GM23338 (cell line): ENCODE data around the gene PACS1. TPM values are rescaled to one million over a fixed set of nuclear protein-coding genes. Genes with fewer than 3 reads are reported as not detected.

ENCODE experiments used
- ATAC-seq: fragments of 200-7000 bp; cut with Tn5 transposase; 3 replicates; pipeline ENCODE4 v1.9.1; 2020
- DNase-seq: peaks from one replicate; pipeline ENCODE4 v3.0.0-alpha.2; 2015; ENCODE audit warnings: low spot score
- H2AFZ ChIP-seq: fragments of 200-600 bp; sonication (generic); 2 replicates; pipeline ENCODE4 v1.8.0; 2016; ENCODE audit warnings: antibody characterized with exemption, mild to moderate bottlenecking, moderate library complexity
- H3F3A ChIP-seq: fragments of 200-600 bp; sonication (generic); replicated peaks from 2 replicates; pipeline ENCODE4 v1.8.0; 2017; ENCODE audit warnings: antibody characterized with exemption, mixed run types, low read depth
- H3K27ac ChIP-seq: fragments of 200-600 bp; sonication (generic); 2 replicates; pipeline ENCODE4 v1.6.1; 2016; ENCODE audit warnings: low read depth
- H3K27me3 ChIP-seq: fragments of 200-600 bp; sonication (generic); 2 replicates; pipeline ENCODE4 v1.8.0; 2016; ENCODE audit warnings: mild to moderate bottlenecking, mixed run types, moderate library complexity; ENCODE audit not compliant: insufficient read depth
- H3K36me3 ChIP-seq: fragments of 200-600 bp; sonication (generic); 2 replicates; pipeline ENCODE4 v1.8.0; 2016; ENCODE audit warnings: mild to moderate bottlenecking; ENCODE audit not compliant: insufficient read depth
- H3K4me1 ChIP-seq: fragments of 200-600 bp; sonication (generic); 2 replicates; pipeline ENCODE4 v1.8.0; 2016; ENCODE audit warnings: mild to moderate bottlenecking, moderate library complexity; ENCODE audit not compliant: insufficient read depth
- H3K4me2 ChIP-seq: fragments of 200-600 bp; sonication (generic); 2 replicates; pipeline ENCODE4 v1.7.1; 2017; ENCODE audit warnings: mixed run types
- H3K4me3 ChIP-seq: fragments of 200-600 bp; sonication (generic); 2 replicates; pipeline ENCODE4 v1.6.1; 2016; ENCODE audit warnings: mixed run types
- H3K79me2 ChIP-seq: fragments of 200-600 bp; sonication (generic); replicated peaks from 2 replicates; pipeline ENCODE4 v1.8.0; 2017; ENCODE audit warnings: mild to moderate bottlenecking; ENCODE audit not compliant: insufficient read depth
- H3K9me2 ChIP-seq: fragments of 200-600 bp; sonication (generic); 2 replicates; pipeline ENCODE4 v1.8.0; 2017; ENCODE audit not compliant: insufficient read depth
- H4K20me1 ChIP-seq: fragments of 200-600 bp; sonication (generic); replicated peaks from 2 replicates; pipeline ENCODE4 v1.8.0; 2017; ENCODE audit warnings: mild to moderate bottlenecking; ENCODE audit not compliant: insufficient read depth
- H3K27ac Mint-ChIP-seq: 2 replicates; pipeline ENCODE4 v1.8.0; 2020; ENCODE audit warnings: inconsistent platforms, mild to moderate bottlenecking, moderate library complexity, mixed read lengths
- H3K27me3 Mint-ChIP-seq: 3 replicates; pipeline ENCODE4 v1.8.0; 2022; ENCODE audit warnings: low read depth, mild to moderate bottlenecking, moderate library complexity, mixed read lengths, inconsistent platforms; ENCODE audit not compliant: insufficient read depth, poor library complexity
- H3K36me3 Mint-ChIP-seq: 3 replicates; pipeline ENCODE4 v1.8.0; 2021; ENCODE audit warnings: low read depth, mild to moderate bottlenecking, inconsistent platforms, moderate library complexity, mixed read lengths
- H3K4me1 Mint-ChIP-seq: 3 replicates; pipeline ENCODE4 v1.8.0; 2020; ENCODE audit warnings: mild to moderate bottlenecking, inconsistent platforms, mixed read lengths
- H3K4me3 Mint-ChIP-seq: 3 replicates; pipeline ENCODE4 v1.8.0; 2021; ENCODE audit warnings: moderate library complexity, mild to moderate bottlenecking, inconsistent platforms, mixed read lengths
- H3K9me3 Mint-ChIP-seq: 3 replicates; pipeline ENCODE4 v1.8.0; 2020; ENCODE audit warnings: moderate library complexity, mild to moderate bottlenecking, inconsistent platforms, mixed read lengths
- CREB1 ChIP-seq: fragments of 250-450 bp; sonication (Bioruptor Pico); IDR thresholded peaks from 2 replicates; pipeline ENCODE4 v1.5.0; 2020; ENCODE audit warnings: low read depth, mild to moderate bottlenecking, moderate library complexity
- EZH2 ChIP-seq: fragments of 200-600 bp; sonication (generic); IDR thresholded peaks from one replicate; pipeline ENCODE4 v1.8.0; 2017; ENCODE audit warnings: antibody characterized with exemption, mild to moderate bottlenecking, low read depth; ENCODE audit not compliant: unreplicated experiment
- EZH2phosphoT487 ChIP-seq: fragments of 200-600 bp; sonication (generic); IDR thresholded peaks from one replicate; pipeline ENCODE4 v1.8.1; 2018; ENCODE audit warnings: antibody characterized with exemption; ENCODE audit not compliant: unreplicated experiment
- JUNB ChIP-seq: IDR thresholded peaks from one replicate; pipeline ENCODE4 v1.6.1; 2016; ENCODE audit warnings: antibody characterized with exemption; ENCODE audit not compliant: unreplicated experiment
- NANOG ChIP-seq: IDR thresholded peaks from 2 replicates; pipeline ENCODE4 v1.6.1; 2016; ENCODE audit warnings: antibody characterized with exemption, borderline replicate concordance
- POLR2AphosphoS5 ChIP-seq: IDR thresholded peaks from 2 replicates; pipeline ENCODE4 v1.6.1; 2016; ENCODE audit warnings: antibody characterized with exemption, low read depth
- REST ChIP-seq: IDR thresholded peaks from one replicate; pipeline ENCODE4 v1.6.1; 2018; ENCODE audit warnings: antibody characterized with exemption; ENCODE audit not compliant: unreplicated experiment
- STAT1 ChIP-seq: IDR thresholded peaks from one replicate; pipeline ENCODE4 v1.6.1; 2016; ENCODE audit warnings: antibody characterized with exemption; ENCODE audit not compliant: unreplicated experiment
- ZNF114 ChIP-seq: fragments of 250-450 bp; sonication (Bioruptor Pico); IDR thresholded peaks from 2 replicates; pipeline ENCODE4 v1.5.0; 2020; ENCODE audit warnings: mild to moderate bottlenecking, moderate library complexity
- ZNF331 ChIP-seq: fragments of 250-450 bp; sonication (Bioruptor Pico); IDR thresholded peaks from 2 replicates; pipeline ENCODE4 v1.5.0; 2020; ENCODE audit warnings: low read depth, mild to moderate bottlenecking, moderate library complexity
- polyA plus RNA-seq: library from polyadenylated mRNA; unstranded; fragments of >200 nt; fragmentation: Nextera tagmentation; extraction: Ambion mirVana; gene quantifications from 2 replicates; pipeline ENCODE4 v1.2.1, GENCODE V29; 2016
- total RNA-seq: library from RNA; depleted of rRNA; stranded (reverse); fragments of >200 nt; shearing (Covaris generic); gene quantifications from 2 replicates; pipeline ENCODE4 v1.2.3, GENCODE V29; 2014
- TF ChIP-seq, protein P1 (sequence below), 2 experiments: fragments of 200-600 bp in 1 of 2; sonication (generic) in 1 of 2; conservative IDR thresholded peaks; 2 replicates each; pipeline versions ENCODE4 v1.5.1 to v1.6.1; 2016 to 2017; ENCODE audit warnings: antibody characterized with exemption in 2 of 2, low read depth in 2 of 2, mild to moderate bottlenecking in 2 of 2, moderate library complexity in 1 of 2
- TF ChIP-seq, protein P2 (sequence below): IDR thresholded peaks from 2 replicates; pipeline ENCODE4 v1.6.1; 2016; ENCODE audit warnings: antibody characterized with exemption
- TF ChIP-seq, protein P3 (sequence below): fragments of 250-450 bp; sonication (Bioruptor Pico); IDR thresholded peaks from 2 replicates; pipeline ENCODE4 v1.5.0; 2020; ENCODE audit warnings: mild to moderate bottlenecking, moderate library complexity

The PACS1 gene
- total and polyA plus RNA-seq, 2 experiments from 2014 or later, result 8.0 to 37.5 TPM

GRCh38 chr11:66051766-66052663, 18.1 kb upstream of the PACS1 start, which contains the start of gene SF3B2:
Gene SF3B2 (plus strand): TSS chr11:66052364. CDS start chr11:66052385, 21 bp downstream.
- Histone ChIP-seq H3K79me2 (peaks cover 38% of the 10 kb centered on the region), H4K20me1 (peaks cover 21% of the 10 kb centered on the region), H3K36me3 (peaks cover 23% of the 10 kb centered on the region), H3K4me3 (peak within 1 kb of the TSS; percentile 99), H3K27ac (peak within 1 kb of the TSS; percentile 100), H2AFZ (peak within 1 kb of the TSS; percentile 92), H3K4me1 (peaks cover 24% of the 10 kb centered on the region), H3K9me2 (no peaks in the 10 kb centered on the region), H3K27me3 (no peaks in the 10 kb centered on the region), H3F3A (peaks cover 14% of the 10 kb centered on the region; the same call in 1 of the 2 replicates), H3K4me2 (peak within 1 kb of the TSS; percentile 99)
- Mint-ChIP-seq H3K4me3 (peak within 1 kb of the TSS; percentile 98), H3K27ac (peak within 1 kb of the TSS; percentile 98), H3K27me3 (peaks cover 17% of the 10 kb centered on the region), H3K36me3 (peaks cover 42% of the 10 kb centered on the region), H3K4me1 (peaks cover 34% of the 10 kb centered on the region), H3K9me3 (no peaks in the 10 kb centered on the region; the same call in 2 of the 3 replicates)
- peak; percentile 98 for DNase-seq
- ATAC-seq, result peak; percentile 91
- no peak for TF ChIP-seq STAT1
- TF ChIP-seq EZH2, result no peak
- TF ChIP-seq REST, result no peak
- TF ChIP-seq, protein P1, sequence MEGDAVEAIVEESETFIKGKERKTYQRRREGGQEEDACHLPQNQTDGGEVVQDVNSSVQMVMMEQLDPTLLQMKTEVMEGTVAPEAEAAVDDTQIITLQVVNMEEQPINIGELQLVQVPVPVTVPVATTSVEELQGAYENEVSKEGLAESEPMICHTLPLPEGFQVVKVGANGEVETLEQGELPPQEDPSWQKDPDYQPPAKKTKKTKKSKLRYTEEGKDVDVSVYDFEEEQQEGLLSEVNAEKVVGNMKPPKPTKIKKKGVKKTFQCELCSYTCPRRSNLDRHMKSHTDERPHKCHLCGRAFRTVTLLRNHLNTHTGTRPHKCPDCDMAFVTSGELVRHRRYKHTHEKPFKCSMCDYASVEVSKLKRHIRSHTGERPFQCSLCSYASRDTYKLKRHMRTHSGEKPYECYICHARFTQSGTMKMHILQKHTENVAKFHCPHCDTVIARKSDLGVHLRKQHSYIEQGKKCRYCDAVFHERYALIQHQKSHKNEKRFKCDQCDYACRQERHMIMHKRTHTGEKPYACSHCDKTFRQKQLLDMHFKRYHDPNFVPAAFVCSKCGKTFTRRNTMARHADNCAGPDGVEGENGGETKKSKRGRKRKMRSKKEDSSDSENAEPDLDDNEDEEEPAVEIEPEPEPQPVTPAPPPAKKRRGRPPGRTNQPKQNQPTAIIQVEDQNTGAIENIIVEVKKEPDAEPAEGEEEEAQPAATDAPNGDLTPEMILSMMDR (conservative IDR thresholded peaks at IDR 0.05; ENCODE audit: low read depth in 2 of 2), result no peak
- no peak for TF ChIP-seq ZNF114
- TF ChIP-seq, protein P2, sequence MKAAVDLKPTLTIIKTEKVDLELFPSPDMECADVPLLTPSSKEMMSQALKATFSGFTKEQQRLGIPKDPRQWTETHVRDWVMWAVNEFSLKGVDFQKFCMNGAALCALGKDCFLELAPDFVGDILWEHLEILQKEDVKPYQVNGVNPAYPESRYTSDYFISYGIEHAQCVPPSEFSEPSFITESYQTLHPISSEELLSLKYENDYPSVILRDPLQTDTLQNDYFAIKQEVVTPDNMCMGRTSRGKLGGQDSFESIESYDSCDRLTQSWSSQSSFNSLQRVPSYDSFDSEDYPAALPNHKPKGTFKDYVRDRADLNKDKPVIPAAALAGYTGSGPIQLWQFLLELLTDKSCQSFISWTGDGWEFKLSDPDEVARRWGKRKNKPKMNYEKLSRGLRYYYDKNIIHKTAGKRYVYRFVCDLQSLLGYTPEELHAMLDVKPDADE, result peak; percentile 89
- TF ChIP-seq, protein P3, sequence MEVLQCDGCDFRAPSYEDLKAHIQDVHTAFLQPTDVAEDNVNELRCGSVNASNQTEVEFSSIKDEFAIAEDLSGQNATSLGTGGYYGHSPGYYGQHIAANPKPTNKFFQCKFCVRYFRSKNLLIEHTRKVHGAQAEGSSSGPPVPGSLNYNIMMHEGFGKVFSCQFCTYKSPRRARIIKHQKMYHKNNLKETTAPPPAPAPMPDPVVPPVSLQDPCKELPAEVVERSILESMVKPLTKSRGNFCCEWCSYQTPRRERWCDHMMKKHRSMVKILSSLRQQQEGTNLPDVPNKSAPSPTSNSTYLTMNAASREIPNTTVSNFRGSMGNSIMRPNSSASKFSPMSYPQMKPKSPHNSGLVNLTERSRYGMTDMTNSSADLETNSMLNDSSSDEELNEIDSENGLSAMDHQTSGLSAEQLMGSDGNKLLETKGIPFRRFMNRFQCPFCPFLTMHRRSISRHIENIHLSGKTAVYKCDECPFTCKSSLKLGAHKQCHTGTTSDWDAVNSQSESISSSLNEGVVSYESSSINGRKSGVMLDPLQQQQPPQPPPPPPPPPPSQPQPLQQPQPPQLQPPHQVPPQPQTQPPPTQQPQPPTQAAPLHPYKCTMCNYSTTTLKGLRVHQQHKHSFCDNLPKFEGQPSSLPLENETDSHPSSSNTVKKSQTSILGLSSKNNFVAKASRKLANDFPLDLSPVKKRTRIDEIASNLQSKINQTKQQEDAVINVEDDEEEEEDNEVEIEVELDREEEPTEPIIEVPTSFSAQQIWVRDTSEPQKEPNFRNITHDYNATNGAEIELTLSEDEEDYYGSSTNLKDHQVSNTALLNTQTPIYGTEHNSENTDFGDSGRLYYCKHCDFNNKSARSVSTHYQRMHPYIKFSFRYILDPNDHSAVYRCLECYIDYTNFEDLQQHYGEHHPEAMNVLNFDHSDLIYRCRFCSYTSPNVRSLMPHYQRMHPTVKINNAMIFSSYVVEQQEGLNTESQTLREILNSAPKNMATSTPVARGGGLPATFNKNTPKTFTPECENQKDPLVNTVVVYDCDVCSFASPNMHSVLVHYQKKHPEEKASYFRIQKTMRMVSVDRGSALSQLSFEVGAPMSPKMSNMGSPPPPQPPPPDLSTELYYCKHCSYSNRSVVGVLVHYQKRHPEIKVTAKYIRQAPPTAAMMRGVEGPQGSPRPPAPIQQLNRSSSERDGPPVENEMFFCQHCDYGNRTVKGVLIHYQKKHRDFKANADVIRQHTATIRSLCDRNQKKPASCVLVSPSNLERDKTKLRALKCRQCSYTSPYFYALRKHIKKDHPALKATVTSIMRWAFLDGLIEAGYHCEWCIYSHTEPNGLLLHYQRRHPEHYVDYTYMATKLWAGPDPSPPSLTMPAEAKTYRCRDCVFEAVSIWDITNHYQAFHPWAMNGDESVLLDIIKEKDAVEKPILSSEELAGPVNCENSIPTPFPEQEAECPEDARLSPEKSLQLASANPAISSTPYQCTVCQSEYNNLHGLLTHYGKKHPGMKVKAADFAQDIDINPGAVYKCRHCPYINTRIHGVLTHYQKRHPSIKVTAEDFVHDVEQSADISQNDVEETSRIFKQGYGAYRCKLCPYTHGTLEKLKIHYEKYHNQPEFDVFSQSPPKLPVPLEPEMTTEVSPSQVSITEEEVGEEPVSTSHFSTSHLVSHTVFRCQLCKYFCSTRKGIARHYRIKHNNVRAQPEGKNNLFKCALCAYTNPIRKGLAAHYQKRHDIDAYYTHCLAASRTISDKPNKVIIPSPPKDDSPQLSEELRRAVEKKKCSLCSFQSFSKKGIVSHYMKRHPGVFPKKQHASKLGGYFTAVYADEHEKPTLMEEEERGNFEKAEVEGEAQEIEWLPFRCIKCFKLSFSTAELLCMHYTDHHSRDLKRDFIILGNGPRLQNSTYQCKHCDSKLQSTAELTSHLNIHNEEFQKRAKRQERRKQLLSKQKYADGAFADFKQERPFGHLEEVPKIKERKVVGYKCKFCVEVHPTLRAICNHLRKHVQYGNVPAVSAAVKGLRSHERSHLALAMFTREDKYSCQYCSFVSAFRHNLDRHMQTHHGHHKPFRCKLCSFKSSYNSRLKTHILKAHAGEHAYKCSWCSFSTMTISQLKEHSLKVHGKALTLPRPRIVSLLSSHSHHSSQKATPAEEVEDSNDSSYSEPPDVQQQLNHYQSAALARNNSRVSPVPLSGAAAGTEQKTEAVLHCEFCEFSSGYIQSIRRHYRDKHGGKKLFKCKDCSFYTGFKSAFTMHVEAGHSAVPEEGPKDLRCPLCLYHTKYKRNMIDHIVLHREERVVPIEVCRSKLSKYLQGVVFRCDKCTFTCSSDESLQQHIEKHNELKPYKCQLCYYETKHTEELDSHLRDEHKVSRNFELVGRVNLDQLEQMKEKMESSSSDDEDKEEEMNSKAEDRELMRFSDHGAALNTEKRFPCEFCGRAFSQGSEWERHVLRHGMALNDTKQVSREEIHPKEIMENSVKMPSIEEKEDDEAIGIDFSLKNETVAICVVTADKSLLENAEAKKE, result no peak
- no peak for TF ChIP-seq NANOG
- TF ChIP-seq CREB1 (CRISPR knock-in tag), result peak; percentile 87
- no peak for TF ChIP-seq EZH2phosphoT487
- no peak for TF ChIP-seq JUNB
- TF ChIP-seq POLR2AphosphoS5, result peak; percentile 73
- no peak for TF ChIP-seq ZNF331 (CRISPR knock-in tag)
